SW480 (cell line): Measurements from ENCODE around the gene DENND1B.

Source experiments
- DNase-seq: peaks from one replicate; pipeline ENCODE4 v3.0.0-alpha.2; 2016; ENCODE audit warnings: low spot score

The DENND1B gene

DNA sequence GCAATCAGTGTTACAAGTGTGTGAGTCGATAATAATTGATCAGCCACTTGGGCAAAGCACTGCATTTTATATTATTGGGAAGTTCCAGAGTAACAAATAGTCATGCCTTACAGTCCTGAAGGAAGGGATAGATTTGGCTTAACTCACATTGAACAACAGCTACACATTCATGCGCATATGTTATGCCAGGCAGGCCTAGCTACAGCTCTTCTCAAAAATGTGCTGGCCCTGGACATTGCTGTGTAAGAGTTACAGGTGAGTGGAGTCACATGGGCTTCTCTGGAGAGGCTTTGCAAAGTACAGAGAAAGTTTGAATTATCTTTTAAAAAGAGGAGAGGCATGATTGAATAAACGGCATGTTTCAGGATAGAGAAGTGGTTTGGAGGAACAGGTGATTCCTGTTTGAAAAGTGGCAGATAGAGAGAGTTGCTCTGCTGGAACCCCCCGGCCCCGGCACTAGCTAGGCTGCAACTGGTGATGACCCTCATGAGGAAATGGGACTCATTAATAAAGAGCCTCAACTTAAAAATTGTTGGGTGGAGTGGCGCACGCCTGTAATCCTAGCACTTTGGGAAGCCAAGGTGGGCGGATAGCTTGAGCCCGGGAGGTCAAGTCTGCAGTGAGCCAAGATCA, 306.6 kb downstream of the DENND1B start:
- no peak for DNase-seq

DNA sequence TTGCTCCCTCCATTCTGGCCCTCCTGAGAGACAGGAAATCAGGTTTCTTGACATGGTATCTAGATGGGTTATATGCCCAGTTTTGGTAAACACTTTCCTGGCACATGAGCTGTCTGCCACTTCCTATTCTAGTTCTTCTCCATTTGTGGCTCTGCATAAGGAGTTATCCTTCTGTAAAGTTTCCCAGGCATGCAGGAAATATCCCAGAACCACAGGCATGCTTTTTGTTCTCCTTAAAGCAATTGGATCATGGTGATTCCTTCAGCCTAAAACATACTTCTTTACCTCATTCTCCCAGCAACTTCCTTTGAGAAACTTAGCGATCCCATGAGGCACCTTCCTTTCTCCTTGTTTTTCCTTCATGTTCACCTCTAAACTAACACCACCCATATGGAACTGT, 307.4 kb downstream of the DENND1B start:
- DNase-seq, result no peak

DNA sequence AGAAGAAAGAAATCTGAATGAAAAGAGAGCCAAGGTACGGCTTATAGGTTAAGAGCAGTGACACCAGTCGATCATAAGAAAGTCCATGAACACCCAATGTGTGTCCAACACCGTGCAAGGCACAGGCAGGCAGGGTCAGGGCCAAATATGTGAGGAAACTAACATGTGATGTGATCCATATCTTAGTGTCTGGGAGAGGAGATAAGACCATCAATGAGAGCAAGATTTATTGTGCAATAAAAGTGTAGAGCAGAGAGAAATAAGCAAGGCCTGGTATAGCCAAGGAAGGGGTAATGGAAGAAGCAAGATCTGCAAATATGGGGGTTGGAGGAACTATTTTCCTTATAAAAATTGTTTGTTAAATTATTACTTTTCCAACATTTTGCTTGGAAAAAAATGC, 308.5 kb downstream of the DENND1B start:
- DNase-seq, result no peak

DNA sequence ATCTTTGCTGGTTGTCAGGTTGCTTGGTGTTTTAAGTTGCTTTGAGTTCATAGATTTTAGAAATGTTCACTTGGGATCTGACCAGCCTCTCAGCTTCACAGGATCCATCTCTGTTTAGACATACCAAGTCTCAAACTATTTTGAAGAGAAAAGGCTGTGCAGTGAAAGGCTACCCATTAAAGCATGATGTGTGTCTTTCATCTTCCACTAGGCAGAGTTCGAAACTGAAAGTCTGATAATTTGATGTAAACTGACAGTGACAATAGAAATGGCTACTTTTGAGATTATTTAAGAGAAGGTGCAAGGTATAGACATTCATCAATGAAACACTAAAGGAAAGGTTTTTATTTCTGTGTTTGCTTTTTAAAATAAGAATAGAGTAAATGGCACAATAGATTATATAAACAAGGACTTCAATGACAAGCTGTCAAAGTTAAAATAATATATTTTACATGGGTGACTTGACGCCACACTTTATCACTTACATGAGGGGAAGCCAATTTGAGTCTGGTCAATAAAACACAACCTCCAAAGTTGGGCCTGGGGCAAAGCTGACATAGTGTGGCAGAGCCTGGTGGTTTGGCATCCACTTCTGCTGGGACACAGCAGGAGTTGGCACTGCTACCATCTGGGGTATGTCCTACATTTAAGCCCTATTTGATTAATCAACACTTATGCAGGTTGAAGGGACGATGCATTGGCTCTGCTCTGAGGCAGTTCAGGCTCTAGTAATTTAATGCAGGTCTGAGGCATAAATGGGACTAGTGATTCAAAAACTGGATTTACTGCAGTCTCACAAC, 309.6 kb downstream of the DENND1B start:
- DNase-seq, result no peak

DNA sequence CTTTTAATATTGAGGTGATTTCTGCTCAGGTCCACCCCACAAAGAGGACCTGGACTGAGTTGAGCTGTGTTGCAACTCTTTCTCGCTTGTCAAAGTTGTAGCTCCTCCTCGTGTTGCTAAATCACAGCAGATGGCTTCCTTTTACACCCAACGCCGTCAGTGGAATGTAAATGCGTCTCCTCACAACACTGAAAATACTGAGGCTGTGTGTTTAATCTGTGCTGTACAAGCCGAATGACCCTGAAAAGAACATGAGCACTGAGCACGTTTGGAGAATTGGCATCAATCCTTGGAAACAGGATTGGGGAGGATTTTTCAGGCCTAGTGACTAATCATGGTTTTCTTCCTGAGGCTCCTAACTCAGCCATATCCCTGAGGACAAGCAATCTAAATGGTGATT, 311.2 kb downstream of the DENND1B start:
- DNase-seq, result no peak

DNA sequence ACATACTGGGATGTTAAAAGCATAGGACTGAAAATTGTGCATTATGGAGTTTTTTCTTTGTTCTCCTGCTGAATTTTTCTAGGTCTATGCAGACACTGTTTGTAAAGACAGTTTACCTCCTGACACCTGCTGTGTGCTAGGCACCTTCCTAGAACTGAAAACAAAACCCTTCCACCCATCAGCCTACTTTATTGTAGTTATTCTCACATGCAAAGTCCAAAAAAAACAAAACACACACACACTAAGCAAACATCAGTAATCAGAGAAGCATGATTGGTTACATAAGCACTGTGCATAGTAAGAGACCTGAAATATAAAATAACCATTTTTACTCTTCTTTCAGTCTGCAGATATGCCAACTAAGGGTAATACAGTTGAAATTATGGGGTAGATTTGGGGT, 312.1 kb downstream of the DENND1B start:
- DNase-seq, result no peak

DNA sequence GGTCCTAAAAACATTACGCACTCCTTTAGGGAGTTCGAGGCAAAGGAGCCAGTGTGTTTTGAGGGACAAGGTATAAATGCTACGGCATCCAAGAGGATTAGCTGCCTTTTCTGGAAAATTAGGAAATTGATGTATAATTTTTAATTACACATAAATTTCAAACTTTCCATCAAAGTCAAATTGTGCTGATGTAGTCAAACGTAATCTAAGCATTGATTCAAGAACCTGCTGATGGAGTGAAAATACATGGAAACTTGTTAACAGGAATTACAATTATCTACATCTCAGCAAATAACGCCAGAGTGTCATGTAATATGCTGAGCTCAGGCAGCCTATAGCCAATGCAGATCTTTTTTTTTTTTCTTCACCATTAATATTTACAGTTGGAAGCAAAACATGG, 312.7 kb downstream of the DENND1B start:
- no peak for DNase-seq
